GM12864 (cell line): ENCODE data around the gene NECTIN2.

Experiments
- DNase-seq: peaks from one replicate; pipeline ENCODE4 v3.0.0-alpha.2; 2011; ENCODE audit warnings: low read depth
- H3K4me3 ChIP-seq: 2 replicates; pipeline ENCODE4 v1.5.1; 2011; ENCODE audit warnings: mild to moderate bottlenecking, low read depth, low read length, control low read depth
- TF ChIP-seq, protein P1 (sequence below): IDR thresholded peaks from 2 replicates; pipeline ENCODE4 v1.5.1; 2011; ENCODE audit warnings: low read depth, mild to moderate bottlenecking, moderate library complexity, low read length, control low read depth, inconsistent platforms; ENCODE audit errors: missing control alignments

NECTIN2 gene

DNA sequence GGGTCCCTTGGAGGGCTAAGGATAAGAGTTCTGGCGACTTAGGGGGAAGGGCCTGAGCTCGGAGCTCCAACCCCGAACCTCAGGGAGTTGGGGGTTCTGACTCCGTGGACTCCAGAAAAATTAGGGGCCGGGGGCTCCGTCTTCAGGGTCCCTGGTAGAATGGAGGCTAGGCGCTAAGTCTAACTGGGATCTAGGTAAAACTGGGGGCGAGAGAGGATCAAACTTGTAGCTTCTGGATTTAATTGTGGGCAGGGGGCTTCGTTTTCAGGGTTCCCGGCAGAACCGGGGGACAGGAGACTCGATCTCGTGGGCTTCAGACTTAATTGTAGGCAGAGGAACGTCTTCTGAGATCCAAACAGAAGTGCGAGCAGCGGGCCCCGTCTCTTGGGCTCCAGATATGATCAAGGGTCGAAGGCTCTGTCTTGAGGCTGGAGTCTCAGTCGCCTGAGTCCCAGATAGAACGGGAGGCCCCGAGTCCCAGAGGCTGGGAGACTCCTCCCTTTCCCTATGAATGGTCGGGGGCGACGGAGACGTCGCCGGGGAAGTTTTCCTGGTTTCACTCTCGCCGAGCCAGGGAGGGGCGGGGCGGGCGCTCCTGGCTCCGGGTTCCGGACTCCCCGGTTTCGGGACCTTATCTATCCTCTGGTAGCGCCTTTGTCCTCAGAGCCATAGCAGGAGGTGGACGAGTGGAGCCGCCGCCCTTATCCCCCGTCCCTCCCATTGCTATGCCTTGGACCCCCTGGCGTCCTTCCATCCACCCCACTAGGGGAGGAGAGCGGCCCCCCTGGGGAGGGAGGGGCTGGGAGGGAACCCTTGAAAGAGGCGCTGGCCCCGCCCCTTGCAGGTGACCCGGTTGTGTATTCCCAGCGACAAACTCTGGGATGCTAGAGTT is 1.3 kb downstream of the NECTIN2 start:
- no peak for DNase-seq
- no peak overlapping the region for H3K4me3 ChIP-seq
- TF ChIP-seq, protein P1, sequence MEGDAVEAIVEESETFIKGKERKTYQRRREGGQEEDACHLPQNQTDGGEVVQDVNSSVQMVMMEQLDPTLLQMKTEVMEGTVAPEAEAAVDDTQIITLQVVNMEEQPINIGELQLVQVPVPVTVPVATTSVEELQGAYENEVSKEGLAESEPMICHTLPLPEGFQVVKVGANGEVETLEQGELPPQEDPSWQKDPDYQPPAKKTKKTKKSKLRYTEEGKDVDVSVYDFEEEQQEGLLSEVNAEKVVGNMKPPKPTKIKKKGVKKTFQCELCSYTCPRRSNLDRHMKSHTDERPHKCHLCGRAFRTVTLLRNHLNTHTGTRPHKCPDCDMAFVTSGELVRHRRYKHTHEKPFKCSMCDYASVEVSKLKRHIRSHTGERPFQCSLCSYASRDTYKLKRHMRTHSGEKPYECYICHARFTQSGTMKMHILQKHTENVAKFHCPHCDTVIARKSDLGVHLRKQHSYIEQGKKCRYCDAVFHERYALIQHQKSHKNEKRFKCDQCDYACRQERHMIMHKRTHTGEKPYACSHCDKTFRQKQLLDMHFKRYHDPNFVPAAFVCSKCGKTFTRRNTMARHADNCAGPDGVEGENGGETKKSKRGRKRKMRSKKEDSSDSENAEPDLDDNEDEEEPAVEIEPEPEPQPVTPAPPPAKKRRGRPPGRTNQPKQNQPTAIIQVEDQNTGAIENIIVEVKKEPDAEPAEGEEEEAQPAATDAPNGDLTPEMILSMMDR: no peak

DNA sequence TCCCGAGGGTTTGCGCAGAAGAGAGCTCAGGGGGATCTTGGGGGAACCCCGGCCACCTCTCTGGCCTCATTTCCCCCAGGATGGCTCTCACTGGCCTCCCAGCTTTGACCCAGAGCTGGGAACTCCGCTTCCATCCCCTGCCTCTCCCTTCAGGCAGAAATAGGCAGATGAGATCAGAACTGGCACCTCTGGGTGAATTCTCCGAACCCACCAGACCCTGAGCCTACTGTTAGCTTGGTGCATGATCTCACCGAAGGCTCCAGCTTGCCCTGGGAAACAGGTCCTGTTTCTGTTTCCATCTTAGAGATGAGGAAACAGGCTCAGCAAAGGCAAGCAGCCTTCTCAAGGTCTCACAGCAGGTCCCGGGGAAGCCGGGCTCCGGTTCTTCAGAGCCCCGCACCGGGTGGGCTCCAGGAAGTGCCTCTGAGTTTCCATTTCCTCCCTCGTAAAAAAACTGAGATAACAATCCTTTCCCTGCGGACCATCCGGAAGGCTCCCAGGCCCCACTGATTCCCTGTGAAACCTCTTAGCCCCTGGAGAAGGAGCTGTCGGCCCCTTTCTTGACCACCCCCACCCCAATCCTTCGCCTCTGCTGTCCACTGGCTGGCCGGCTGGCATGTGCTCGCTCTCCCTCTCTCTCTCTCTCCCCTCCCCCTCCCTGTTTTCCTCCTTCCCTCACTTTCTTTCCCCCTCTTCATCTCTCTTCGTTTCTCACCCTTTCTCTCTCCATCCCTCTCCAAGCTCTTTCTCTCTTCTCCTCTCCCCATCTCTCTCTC is 2.1 kb downstream of the NECTIN2 start:
- H3K4me3 ChIP-seq: no peak overlapping the region
- TF ChIP-seq, protein P1: no peak
- no peak for DNase-seq

DNA sequence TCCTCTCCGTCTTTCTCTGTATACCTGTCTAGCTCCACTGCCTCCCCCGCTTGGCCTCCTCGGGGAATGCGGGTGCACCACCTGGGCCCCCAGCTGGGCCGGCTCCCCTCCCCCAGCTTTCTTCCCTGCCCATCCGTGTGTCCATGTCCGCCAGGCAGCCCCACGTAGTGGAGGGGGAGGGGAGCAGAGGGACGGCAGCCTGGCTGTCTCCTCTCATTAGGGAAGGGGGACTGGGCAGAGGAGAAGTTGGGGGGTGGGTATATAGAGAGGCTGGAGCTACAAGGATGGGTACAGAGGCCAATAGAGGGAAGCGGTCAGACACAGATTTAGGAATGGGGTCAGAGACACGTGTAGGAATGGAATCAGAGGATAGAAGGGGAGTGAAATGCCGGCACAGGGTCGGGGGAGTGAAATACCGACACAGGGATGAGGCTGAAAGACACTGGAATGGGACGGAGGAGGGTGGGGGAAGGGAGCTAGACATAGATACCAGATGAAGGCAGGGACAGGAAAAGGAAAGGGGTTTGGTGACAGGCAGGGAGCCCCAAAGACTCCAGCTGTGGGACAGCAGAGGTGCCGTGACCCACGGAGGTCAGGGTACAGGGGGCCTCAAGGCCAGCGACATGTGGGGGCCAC is 2.8 kb downstream of the NECTIN2 start:
- no peak for DNase-seq
- no peak overlapping the region for H3K4me3 ChIP-seq

DNA sequence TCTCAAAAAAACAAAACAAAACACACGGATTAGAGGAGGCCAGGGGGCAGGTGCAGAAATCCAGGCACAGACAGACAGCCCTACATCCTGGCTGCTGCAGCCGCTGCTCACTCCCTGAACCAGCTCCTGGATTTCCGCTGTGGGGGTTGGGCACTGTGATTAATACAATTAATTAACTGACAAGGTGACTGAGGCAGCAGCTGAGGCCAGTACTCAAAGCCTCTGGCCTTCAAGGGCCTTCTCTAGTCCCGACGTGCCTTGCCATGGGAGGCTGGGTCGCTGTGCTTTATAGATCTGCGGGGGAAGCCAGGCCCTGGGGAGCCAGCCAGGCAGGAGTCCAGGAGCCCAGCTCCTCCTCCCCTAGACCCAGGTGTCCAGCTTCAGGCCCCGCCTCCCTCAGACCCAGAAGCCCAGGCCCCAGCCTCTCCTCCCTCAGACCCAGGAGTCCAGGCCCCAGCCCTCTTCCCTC is 4.6 kb downstream of the NECTIN2 start:
- no peak for DNase-seq
- TF ChIP-seq, protein P1: no peak

More for the DNA sequence above, 2.8 kb downstream of the NECTIN2 start:
- TF ChIP-seq, protein P1: no peak

DNA sequence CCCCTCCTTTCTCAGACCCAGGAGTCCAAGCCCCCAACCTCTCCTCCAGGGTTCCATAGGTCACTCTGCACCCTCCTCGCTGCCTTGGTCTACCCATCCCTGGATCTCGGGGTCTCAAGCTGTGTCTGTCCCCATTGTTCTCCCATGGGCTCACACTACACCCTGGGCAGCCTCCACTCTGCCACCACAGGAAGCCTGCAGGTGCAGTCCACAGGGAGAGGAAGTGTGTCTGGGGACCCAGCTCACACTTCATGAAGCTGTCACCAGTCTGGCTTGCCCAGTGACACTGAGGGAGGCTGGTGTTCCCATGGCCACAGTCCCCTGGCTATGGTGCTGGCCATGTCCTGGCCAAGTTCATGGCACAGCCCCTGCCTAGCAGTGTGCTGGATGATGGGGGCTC is 5.3 kb downstream of the NECTIN2 start:
- H3K4me3 ChIP-seq: no peak overlapping the region
- DNase-seq: no peak
- TF ChIP-seq, protein P1: no peak

More for the DNA sequence above, 4.6 kb downstream of the NECTIN2 start:
- H3K4me3 ChIP-seq: no peak overlapping the region

DNA sequence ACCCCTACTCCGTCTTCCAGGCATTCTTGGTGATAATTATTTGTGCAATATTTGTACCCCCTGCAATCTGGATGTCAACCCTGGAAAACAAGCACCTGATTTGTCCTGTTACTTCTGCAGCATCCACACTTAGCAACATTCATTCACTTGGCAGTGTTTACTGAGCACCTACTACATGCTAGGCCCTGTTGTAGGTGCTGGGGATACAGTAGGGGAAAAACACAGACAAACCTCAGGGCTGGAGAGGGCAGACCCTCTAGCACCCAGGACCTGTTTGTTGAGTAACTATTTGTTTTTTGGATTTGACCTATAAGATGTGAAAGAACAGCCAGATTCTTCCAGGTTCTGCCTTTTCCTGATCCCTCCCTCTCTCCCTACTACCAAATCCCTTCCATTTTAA is 9.5 kb downstream of the NECTIN2 start:
- TF ChIP-seq, protein P1: no peak
- DNase-seq: no peak
- no peak overlapping the region for H3K4me3 ChIP-seq
